Subcutaneous adipose tissue (tissue), 4 donors: ENCODE results near the gene RRP8. TPM values are rescaled to one million over a fixed set of nuclear protein-coding genes. Genes with fewer than 3 reads are reported as not detected.

Experiments used
- total RNA-seq, 4 donors: library from RNA; depleted of rRNA; stranded (reverse); fragments of >200 nt; gene quantifications; one replicate each; pipeline ENCODE4 v1.1.0, GENCODE V29; 2016
- TF ChIP-seq, protein P1 (sequence below): fragments of 450-650 bp; IDR thresholded peaks from one replicate; pipeline ENCODE4 v1.5.1; 2016; ENCODE audit warnings: low read depth, mild to moderate bottlenecking, control low read depth, antibody characterized with exemption, moderate library complexity

The RRP8 gene
- total RNA-seq, 4 donors from 2014 or later = 8.8 to 15.4 (median 9.8) TPM

DNA sequence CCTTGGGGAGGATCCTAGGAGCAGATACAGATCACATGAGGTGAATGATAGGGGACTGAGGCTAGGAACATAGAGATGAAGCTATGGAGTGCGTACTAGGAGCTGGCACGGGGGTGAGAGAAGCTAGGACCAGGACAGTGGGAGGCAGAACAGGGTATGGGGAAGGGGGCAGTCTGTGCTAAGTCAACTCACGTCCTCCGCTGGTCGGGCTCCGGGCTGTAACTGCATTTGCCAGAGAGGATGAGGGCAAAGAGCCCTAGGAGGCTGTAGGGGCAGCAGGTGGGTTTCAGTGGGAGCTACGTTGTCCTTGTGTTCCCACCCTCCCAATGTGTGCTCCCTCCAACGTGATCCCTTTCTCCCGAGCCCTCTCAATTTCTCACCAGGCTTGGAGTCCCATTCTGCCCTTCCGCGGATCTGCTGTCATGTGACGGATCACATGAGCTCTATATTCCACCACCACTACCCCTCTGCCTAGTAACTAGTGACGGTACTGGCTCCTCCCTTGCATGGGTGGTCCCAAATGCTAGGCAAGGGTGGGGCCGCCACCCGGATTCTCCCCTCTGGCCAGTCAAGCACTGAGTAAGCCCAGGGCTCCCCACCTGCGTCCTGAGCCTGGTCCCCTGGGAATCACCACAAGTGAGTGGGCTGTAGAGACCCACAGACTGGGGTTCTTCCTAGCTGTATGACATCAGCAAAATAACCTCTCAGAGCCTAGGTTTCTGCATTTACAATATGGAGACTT, 15.8 kb upstream of the RRP8 start, which contains the start of gene TPP1:
TPP1 (minus strand) TSS at position 419 of the 742 bp plus-strand sequence; CDS start at position 397, 22 bp downstream.
- TF ChIP-seq, protein P1, sequence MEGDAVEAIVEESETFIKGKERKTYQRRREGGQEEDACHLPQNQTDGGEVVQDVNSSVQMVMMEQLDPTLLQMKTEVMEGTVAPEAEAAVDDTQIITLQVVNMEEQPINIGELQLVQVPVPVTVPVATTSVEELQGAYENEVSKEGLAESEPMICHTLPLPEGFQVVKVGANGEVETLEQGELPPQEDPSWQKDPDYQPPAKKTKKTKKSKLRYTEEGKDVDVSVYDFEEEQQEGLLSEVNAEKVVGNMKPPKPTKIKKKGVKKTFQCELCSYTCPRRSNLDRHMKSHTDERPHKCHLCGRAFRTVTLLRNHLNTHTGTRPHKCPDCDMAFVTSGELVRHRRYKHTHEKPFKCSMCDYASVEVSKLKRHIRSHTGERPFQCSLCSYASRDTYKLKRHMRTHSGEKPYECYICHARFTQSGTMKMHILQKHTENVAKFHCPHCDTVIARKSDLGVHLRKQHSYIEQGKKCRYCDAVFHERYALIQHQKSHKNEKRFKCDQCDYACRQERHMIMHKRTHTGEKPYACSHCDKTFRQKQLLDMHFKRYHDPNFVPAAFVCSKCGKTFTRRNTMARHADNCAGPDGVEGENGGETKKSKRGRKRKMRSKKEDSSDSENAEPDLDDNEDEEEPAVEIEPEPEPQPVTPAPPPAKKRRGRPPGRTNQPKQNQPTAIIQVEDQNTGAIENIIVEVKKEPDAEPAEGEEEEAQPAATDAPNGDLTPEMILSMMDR = no peak

DNA sequence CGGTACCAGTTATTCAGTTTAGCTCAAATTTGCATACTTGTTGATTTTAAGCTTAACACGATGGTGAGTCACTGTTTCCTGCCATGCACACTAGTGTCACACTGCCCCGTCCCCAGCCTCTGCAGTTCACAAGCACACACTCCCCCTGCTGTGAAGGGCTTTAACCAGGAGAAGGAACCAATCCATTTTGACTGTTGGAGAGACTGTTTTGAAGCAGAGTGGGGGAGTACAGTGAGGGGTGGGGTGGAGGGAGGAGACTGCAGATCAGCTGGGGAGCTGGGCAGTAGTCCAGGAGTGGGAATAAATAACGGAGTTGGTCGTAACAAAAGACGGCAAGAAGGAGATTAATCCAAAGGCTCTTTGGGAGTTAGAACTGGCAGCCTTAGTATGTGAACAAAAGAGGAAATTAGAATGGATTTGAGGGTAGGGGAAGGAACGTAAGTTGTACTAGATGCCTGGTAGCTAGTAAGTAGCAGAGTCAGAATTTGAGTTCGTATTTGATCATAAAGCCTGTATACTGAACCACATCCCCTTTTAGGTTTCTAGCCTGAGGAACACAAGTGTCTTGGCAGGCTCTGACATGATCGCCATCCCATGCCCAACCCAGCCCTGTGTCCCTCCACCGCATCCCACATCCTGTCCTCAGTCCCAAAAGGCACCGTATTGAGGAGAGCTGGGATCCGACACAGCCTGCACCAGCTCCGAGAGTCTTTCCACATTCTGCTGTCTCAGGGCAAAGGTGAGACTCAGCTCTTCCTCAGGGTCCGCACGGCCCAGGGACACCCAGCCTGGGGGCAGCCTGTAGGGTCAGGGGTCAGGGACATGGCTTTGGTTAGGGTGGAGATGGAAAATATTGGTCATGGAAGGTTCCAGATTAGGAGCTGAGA, 14.9 kb upstream of the RRP8 start:
- TF ChIP-seq, protein P1 = no peak

DNA sequence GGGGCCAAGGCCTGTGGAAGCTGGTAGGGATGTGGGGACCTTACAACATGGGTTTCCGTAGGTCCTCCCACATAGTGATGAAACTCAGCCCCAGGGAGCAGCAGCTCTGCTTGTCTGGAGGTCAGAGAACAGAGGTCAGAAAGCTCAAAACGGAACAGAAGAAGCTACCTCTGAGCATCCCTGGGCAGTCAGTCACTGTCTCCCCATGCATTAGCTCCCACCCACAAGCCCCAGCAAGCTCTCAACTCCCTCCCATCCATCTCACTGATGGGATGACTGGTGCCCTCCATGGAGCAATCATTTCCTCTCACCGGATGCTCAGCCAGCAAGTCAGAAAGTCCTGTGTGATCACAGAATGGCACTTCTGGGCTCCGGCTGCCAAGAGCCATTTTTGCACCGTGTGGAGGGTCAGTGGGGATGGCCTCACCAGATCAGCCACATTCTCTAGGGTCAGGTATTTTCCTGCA, 13.9 kb upstream of the RRP8 start:
- TF ChIP-seq, protein P1 = no peak

DNA sequence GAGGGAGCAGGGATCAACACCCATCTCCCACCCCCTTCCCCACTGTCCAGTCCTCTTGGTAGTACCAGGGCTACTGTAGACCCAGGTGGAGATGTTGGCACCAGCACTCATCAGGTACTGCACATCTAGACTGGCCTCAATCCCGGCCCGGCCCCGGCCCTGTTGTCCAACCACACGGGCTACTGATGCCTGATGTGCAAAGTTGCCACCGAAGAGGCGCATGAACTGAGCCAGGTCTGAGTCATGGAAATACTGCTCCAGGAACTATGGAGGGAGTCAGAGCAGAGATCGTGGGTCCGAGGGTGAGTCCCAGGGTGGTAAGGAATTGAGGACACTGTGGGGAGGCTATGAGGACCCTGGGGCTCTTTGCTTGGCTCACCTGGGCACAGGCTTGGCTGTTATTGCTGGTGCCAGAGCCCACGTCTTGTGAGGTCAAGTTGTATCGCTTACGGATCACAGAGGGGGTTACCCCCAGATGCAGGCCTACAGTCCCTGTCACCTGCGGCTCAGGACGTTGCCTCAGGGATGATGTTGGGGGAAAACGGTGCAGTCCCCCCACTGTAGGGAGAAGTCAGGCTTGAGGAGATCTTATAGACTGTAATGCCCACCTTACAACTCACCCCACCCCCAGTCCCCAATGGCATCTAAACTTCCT, 13.3 kb upstream of the RRP8 start:
- TF ChIP-seq, protein P1 = no peak

DNA sequence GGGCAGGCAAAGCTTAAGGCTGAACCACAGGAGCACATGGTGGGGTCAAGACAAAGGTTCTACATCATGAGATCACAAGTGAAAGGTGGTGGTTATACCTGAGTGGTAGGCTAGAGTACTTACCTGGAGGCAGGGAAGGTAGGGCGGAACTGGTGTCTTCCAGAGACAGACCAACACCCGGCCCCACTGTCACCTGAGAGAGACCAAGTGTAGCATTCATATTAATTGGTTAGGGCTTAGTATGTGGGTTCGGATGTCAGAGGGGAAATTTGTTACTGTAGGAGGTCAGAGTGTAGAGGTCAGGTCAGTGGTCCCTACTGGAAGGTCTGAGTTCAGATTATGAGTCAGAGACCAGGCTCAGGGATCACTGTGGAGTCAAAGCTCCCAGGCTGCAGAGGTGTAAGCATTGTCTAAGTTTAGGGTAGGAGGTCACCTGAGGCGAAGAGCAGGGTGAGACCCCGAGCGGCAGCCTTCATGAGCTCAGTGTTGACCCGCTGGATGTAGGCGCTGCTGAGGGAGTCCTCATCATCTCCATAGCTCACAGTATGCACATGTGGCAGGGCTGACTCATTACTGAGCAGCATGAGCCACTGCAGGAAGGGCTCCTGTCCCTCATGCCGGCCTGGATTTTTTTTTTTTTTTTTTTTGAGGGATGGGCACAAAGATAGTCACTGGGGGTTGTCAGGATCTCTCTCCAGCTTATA, 12.6 kb upstream of the RRP8 start:
- TF ChIP-seq, protein P1 = no peak

DNA sequence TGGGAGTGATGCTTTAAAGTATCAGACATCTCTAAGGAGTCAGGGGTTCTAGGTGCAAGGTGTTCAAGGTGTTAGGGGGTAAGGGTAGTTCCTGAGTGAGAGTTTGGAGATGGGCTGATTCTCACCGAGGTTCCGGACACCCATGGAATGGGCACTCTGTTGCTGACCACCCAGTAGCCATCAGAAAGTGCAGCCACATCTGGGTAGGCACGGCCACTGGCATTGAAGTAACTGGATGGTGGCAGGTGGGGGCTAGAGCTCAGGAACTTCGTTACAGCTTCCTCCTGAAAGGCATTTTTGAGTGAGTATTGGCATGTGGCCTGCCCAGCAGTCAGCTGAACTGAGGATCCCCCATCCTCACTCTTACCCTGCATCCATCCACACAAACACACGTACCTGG, 11.6 kb upstream of the RRP8 start:
- TF ChIP-seq, protein P1 = no peak
